Measurements from ENCODE around the gene PRKN.

PRKN gene

DNA sequence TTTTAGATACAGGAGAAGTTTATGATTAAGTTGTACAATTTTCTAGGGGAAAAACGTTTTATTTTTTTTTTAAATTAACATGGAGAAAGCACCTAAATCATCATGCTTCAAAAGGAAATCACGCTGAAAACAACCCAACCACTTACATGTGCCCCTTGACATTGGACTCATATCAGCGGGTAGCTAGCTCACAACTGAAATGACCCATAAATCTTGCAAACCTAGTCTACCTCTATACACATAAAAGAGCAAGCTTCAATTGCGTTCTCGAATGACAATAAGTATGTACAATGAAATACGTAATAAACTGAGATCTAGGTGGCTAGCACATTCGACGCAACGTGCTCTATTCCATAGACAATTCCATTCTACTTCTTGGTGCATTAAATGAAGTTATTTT lies 730.8 kb downstream of the PRKN start:
- Histone ChIP-seq H3K4me1 (ENCODE audit: control insufficient read depth in 5 of 5, insufficient read depth in 5 of 5, low read length in 5 of 5) (peaks cover 0 to 6% (median 0%) of the 10 kb centered on the region in 5 donors), H3K27ac (ENCODE audit: low read depth, low read length) (no peak overlapping the region), H3K9ac (ENCODE audit: low read length in 5 of 5) (no peak overlapping the region), H3K9me3 (ENCODE audit: control insufficient read depth in 5 of 5, low read length in 5 of 5) (peaks cover 0 to 15% (median 0%) of the 10 kb centered on the region in 5 donors), H3K36me3 (ENCODE audit: control insufficient read depth in 5 of 5, insufficient read depth in 5 of 5, low read length in 5 of 5) (no peaks in the 10 kb centered on the region), H3K27me3 (ENCODE audit: control insufficient read depth in 5 of 5, insufficient read depth in 4 of 5, low read length in 5 of 5) (no peaks in the 10 kb centered on the region), H3K4me3 (ENCODE audit: low read depth in 1 of 5, low read length in 5 of 5) (no peak overlapping the region)

GRCh38 chr6:161985876-161986423 lies 741.6 kb downstream of the PRKN start:
- H3K27ac ChIP-seq (ENCODE audit: low read depth, low read length), result no peak overlapping the region
- H3K9me3 ChIP-seq (ENCODE audit: control insufficient read depth in 5 of 5, low read length in 5 of 5), result peaks cover 2 to 11% (median 10%) of the 10 kb centered on the region in 5 donors
- H3K4me1 ChIP-seq (ENCODE audit: control insufficient read depth in 5 of 5, insufficient read depth in 5 of 5, low read length in 5 of 5), result no peaks in the 10 kb centered on the region
- H3K36me3 ChIP-seq (ENCODE audit: control insufficient read depth in 5 of 5, insufficient read depth in 5 of 5, low read length in 5 of 5), result no peaks in the 10 kb centered on the region
- no peak overlapping the region for H3K4me3 ChIP-seq (ENCODE audit: low read depth in 1 of 5, low read length in 5 of 5)
- H3K27me3 ChIP-seq (ENCODE audit: control insufficient read depth in 5 of 5, insufficient read depth in 4 of 5, low read length in 5 of 5), result no peaks in the 10 kb centered on the region
- H3K9ac ChIP-seq (ENCODE audit: low read length in 5 of 5), result no peak overlapping the region

- no peak overlapping the region for H3K4me3 ChIP-seq (ENCODE audit: low read depth in 1 of 5, low read length in 5 of 5)
- no peaks in the 10 kb centered on the region for H3K36me3 ChIP-seq (ENCODE audit: control insufficient read depth in 5 of 5, insufficient read depth in 5 of 5, low read length in 5 of 5)
- H3K27me3 ChIP-seq (ENCODE audit: control insufficient read depth in 5 of 5, insufficient read depth in 4 of 5, low read length in 5 of 5), result no peaks in the 10 kb centered on the region
- H3K9ac ChIP-seq (ENCODE audit: low read length in 5 of 5), result no peak overlapping the region
- no peaks in the 10 kb centered on the region for H3K4me1 ChIP-seq (ENCODE audit: control insufficient read depth in 5 of 5, insufficient read depth in 5 of 5, low read length in 5 of 5)
- H3K27ac ChIP-seq (ENCODE audit: low read depth, low read length), result no peak overlapping the region
- peaks cover 0 to 8% (median 5%) of the 10 kb centered on the region in 5 donors for H3K9me3 ChIP-seq (ENCODE audit: control insufficient read depth in 5 of 5, low read length in 5 of 5)
Measured at GRCh38 chr6:161984713-161985112, 742.9 kb downstream of the PRKN start.

- no peaks in the 10 kb centered on the region for H3K4me1 ChIP-seq (ENCODE audit: control insufficient read depth in 5 of 5, insufficient read depth in 5 of 5, low read length in 5 of 5)
- no peaks in the 10 kb centered on the region for H3K27me3 ChIP-seq (ENCODE audit: control insufficient read depth in 5 of 5, insufficient read depth in 4 of 5, low read length in 5 of 5)
- no peak overlapping the region for H3K27ac ChIP-seq (ENCODE audit: low read depth, low read length)
- no peak overlapping the region for H3K9ac ChIP-seq (ENCODE audit: low read length in 5 of 5)
- no peak overlapping the region for H3K4me3 ChIP-seq (ENCODE audit: low read depth in 1 of 5, low read length in 5 of 5)
- H3K9me3 ChIP-seq (ENCODE audit: control insufficient read depth in 5 of 5, low read length in 5 of 5), result peaks cover 0 to 4% (median 0%) of the 10 kb centered on the region in 5 donors
- peaks cover 0 to 4% (median 0%) of the 10 kb centered on the region in 5 donors for H3K36me3 ChIP-seq (ENCODE audit: control insufficient read depth in 5 of 5, insufficient read depth in 5 of 5, low read length in 5 of 5)
Measured at GRCh38 chr6:161976553-161976952, 751.0 kb downstream of the PRKN start.

GRCh38 chr6:161973064-161973463 lies 754.5 kb downstream of the PRKN start:
- Histone ChIP-seq H3K4me3 (ENCODE audit: low read depth in 1 of 5, low read length in 5 of 5) (no peak overlapping the region), H3K36me3 (ENCODE audit: control insufficient read depth in 5 of 5, insufficient read depth in 5 of 5, low read length in 5 of 5) (peaks cover 0 to 4% (median 3%) of the 10 kb centered on the region in 5 donors), H3K9ac (ENCODE audit: low read length in 5 of 5) (no peak overlapping the region), H3K27me3 (ENCODE audit: control insufficient read depth in 5 of 5, insufficient read depth in 4 of 5, low read length in 5 of 5) (no peaks in the 10 kb centered on the region), H3K9me3 (ENCODE audit: control insufficient read depth in 5 of 5, low read length in 5 of 5) (peaks cover 0 to 4% (median 0%) of the 10 kb centered on the region in 5 donors), H3K4me1 (ENCODE audit: control insufficient read depth in 5 of 5, insufficient read depth in 5 of 5, low read length in 5 of 5) (no peaks in the 10 kb centered on the region), H3K27ac (ENCODE audit: low read depth, low read length) (no peak overlapping the region)

GRCh38 chr6:161971043-161971442 lies 756.5 kb downstream of the PRKN start:
- Histone ChIP-seq H3K27ac (ENCODE audit: low read depth, low read length) (no peak overlapping the region), H3K9me3 (ENCODE audit: control insufficient read depth in 5 of 5, low read length in 5 of 5) (no peaks in the 10 kb centered on the region), H3K4me3 (ENCODE audit: low read depth in 1 of 5, low read length in 5 of 5) (no peak overlapping the region), H3K27me3 (ENCODE audit: control insufficient read depth in 5 of 5, insufficient read depth in 4 of 5, low read length in 5 of 5) (no peaks in the 10 kb centered on the region), H3K36me3 (ENCODE audit: control insufficient read depth in 5 of 5, insufficient read depth in 5 of 5, low read length in 5 of 5) (peaks cover 0 to 4% (median 3%) of the 10 kb centered on the region in 5 donors), H3K4me1 (ENCODE audit: control insufficient read depth in 5 of 5, insufficient read depth in 5 of 5, low read length in 5 of 5) (no peaks in the 10 kb centered on the region), H3K9ac (ENCODE audit: low read length in 5 of 5) (no peak overlapping the region)

GRCh38 chr6:161963634-161964234 lies 763.8 kb downstream of the PRKN start:
- Histone ChIP-seq H3K27ac (ENCODE audit: low read depth, low read length) (no peak overlapping the region), H3K4me3 (ENCODE audit: low read depth in 1 of 5, low read length in 5 of 5) (no peak overlapping the region), H3K9ac (ENCODE audit: low read length in 5 of 5) (no peak overlapping the region), H3K36me3 (ENCODE audit: control insufficient read depth in 5 of 5, insufficient read depth in 5 of 5, low read length in 5 of 5) (no peaks in the 10 kb centered on the region), H3K27me3 (ENCODE audit: control insufficient read depth in 5 of 5, insufficient read depth in 4 of 5, low read length in 5 of 5) (no peaks in the 10 kb centered on the region), H3K4me1 (ENCODE audit: control insufficient read depth in 5 of 5, insufficient read depth in 5 of 5, low read length in 5 of 5) (no peaks in the 10 kb centered on the region), H3K9me3 (ENCODE audit: control insufficient read depth in 5 of 5, low read length in 5 of 5) (no peaks in the 10 kb centered on the region)

DNA sequence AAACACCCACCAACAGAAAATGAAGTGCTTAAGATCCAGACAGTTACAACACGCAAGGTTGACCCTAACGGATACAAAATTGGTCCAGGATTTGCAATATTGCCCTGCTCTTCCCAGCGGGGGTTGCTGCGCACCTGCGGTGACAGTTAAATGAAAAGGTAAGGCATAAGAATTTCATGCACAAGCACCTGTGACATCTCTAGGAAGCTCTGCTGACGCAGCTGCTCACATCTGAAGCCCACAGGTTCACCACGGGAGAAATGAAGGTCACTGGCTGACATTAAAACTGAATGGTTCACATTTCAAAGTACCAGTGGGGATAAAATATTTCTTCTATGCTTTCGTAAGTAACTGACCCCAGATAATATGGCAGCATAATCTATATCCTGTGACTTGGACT lies 764.4 kb downstream of the PRKN start:
- no peak overlapping the region for H3K9ac ChIP-seq (ENCODE audit: low read length in 5 of 5)
- H3K4me1 ChIP-seq (ENCODE audit: control insufficient read depth in 5 of 5, insufficient read depth in 5 of 5, low read length in 5 of 5), result no peaks in the 10 kb centered on the region
- H3K27me3 ChIP-seq (ENCODE audit: control insufficient read depth in 5 of 5, insufficient read depth in 4 of 5, low read length in 5 of 5), result no peaks in the 10 kb centered on the region
- H3K36me3 ChIP-seq (ENCODE audit: control insufficient read depth in 5 of 5, insufficient read depth in 5 of 5, low read length in 5 of 5), result no peaks in the 10 kb centered on the region
- H3K4me3 ChIP-seq (ENCODE audit: low read depth in 1 of 5, low read length in 5 of 5), result no peak overlapping the region
- no peak overlapping the region for H3K27ac ChIP-seq (ENCODE audit: low read depth, low read length)
- H3K9me3 ChIP-seq (ENCODE audit: control insufficient read depth in 5 of 5, low read length in 5 of 5), result no peaks in the 10 kb centered on the region

DNA sequence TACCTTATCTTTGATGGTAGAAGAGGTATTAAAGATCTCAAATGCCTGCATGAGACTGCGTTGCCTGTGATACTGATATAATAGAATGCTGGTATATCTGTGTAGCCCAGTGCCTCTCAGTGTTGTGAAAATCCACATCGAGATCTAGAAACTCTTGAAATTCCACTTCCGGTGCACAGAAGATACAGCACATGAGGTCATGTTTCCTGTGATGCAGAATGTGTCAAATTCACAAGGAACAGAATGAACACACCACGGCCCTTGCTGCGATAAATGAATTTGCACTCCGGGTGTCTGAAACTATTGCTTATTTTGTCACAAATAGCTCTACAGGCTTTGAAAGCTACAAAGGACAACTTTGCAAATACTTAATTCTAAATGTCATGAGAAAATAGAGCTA lies 765.8 kb downstream of the PRKN start:
- Histone ChIP-seq H3K27ac (ENCODE audit: low read depth, low read length) (no peak overlapping the region), H3K9me3 (ENCODE audit: control insufficient read depth in 5 of 5, low read length in 5 of 5) (no peaks in the 10 kb centered on the region), H3K4me3 (ENCODE audit: low read depth in 1 of 5, low read length in 5 of 5) (no peak overlapping the region), H3K4me1 (ENCODE audit: control insufficient read depth in 5 of 5, insufficient read depth in 5 of 5, low read length in 5 of 5) (no peaks in the 10 kb centered on the region), H3K9ac (ENCODE audit: low read length in 5 of 5) (no peak overlapping the region), H3K27me3 (ENCODE audit: control insufficient read depth in 5 of 5, insufficient read depth in 4 of 5, low read length in 5 of 5) (no peaks in the 10 kb centered on the region), H3K36me3 (ENCODE audit: control insufficient read depth in 5 of 5, insufficient read depth in 5 of 5, low read length in 5 of 5) (no peaks in the 10 kb centered on the region)

GRCh38 chr6:161961046-161961445 lies 766.5 kb downstream of the PRKN start:
- no peak overlapping the region for H3K27ac ChIP-seq (ENCODE audit: low read depth, low read length)
- no peaks in the 10 kb centered on the region for H3K36me3 ChIP-seq (ENCODE audit: control insufficient read depth in 5 of 5, insufficient read depth in 5 of 5, low read length in 5 of 5)
- no peaks in the 10 kb centered on the region for H3K4me1 ChIP-seq (ENCODE audit: control insufficient read depth in 5 of 5, insufficient read depth in 5 of 5, low read length in 5 of 5)
- no peak overlapping the region for H3K4me3 ChIP-seq (ENCODE audit: low read depth in 1 of 5, low read length in 5 of 5)
- no peaks in the 10 kb centered on the region for H3K27me3 ChIP-seq (ENCODE audit: control insufficient read depth in 5 of 5, insufficient read depth in 4 of 5, low read length in 5 of 5)
- H3K9ac ChIP-seq (ENCODE audit: low read length in 5 of 5), result no peak overlapping the region
- H3K9me3 ChIP-seq (ENCODE audit: control insufficient read depth in 5 of 5, low read length in 5 of 5), result no peaks in the 10 kb centered on the region
